OCI-LY7 (cell line): Measurements from ENCODE around the gene CBLN1.

ENCODE experiments used
- CTCF ChIP-seq: fragments of 200-600 bp; sonication (generic); conservative IDR thresholded peaks from 2 replicates; pipeline ENCODE4 v1.5.1; 2014; ENCODE audit warnings: mild to moderate bottlenecking, antibody characterized with exemption, low read length, moderate library complexity, mixed read lengths
- EZH2phosphoT487 ChIP-seq: fragments of 200-600 bp; sonication (generic); IDR thresholded peaks from 2 replicates; pipeline ENCODE4 v1.6.1; 2018; ENCODE audit warnings: low read depth, borderline replicate concordance, mild to moderate bottlenecking, mixed run types, antibody characterized with exemption, low read length, moderate library complexity, mixed read lengths

- TF ChIP-seq CTCF (no peak), EZH2phosphoT487 (no peak)
Measured at GRCh38 chr16:49278944-49279725, 2.5 kb downstream of the CBLN1 start.
